ENCODE measurements around the gene PARN. TPM values are rescaled to one million over a fixed set of nuclear protein-coding genes. Genes with fewer than 3 reads are reported as not detected.

The PARN gene
- polyA plus RNA-seq, 2 of the 4 experiments (the other 2 are of a cell fraction), result 40.0 to 58.6 TPM

DNA sequence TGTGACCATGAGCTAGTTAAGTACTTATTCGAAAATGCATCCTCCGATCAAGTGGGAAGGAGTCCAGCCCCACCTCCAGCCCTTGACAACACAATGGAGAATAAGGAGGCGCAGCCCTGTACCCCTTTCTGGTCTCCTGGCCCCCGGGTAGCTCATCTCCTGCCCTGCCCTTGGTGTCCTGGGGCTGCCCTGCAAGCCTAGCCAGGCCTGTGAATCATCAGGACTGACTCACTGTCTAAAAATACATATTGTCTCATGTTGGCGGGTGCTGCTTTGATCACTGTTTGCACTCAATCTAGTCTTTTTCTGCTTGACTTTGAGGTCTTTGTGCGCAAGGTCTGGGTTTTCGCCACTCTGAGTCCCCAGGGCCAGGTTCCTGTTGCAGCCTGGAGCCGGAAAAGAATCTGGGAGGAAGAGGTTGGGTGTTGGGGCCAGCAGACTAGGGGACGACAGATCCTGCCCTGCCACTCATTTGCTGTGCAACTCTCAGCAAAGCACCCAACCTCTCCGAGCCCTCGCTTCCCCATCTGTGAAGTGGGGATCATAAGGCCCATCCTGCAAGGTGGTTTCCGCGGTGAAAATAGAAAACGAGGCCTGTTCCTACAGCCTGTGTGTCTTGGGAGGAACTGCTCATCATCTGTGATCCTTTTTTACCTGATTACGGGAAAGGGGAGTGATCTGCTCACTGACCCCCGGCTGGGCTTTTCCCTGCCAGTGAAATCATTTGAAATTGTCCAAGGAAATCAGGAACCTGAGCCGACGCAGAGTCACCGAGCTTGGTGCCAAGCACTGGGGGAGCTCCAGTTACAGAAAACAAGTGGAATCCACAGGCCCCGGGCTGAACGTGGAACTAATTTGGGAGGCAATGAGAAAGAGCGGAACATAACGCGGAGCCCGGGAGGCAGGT is 230.4 kb downstream of the PARN start:
- peak; percentile 61 to 92 for DNase-seq (ENCODE audit: low read depth in 1 of 2, low spot score in 1 of 2)
- ChIA-PET CTCF (interaction anchor here (1.2 to 1.9 kb wide), 4 partner anchors 20 to 129 kb away, joined by 3 to 7 read pairs (median 4); no protein-coding TSS in a partner anchor), POLR2A (interaction anchor here (1.1 kb wide), 1 partner anchor 231 kb away, joined by 3 read pairs; the partner anchor contains the start of gene PARN)
- Histone ChIP-seq H3K4me2 (peak overlapping the region; percentile 90), H3K4me1 (peaks cover 69% of the 10 kb centered on the region), H3K4me3 (peak overlapping the region; percentile 32), H3K27ac (peak overlapping the region; percentile 99 to 100), H3K9me3 (no peaks in the 10 kb centered on the region)
- peak; percentile 99 for FAIRE-seq
- no peak for TF ChIP-seq NPAS2 (CRISPR knock-in tag; IDR thresholded peaks at IDR 0.05; ENCODE audit: borderline replicate concordance)
- TF ChIP-seq FOSL2 (IDR thresholded peaks at IDR 0.05), result peak; percentile 94
- TF ChIP-seq FOSL2 (CRISPR knock-in tag; IDR thresholded peaks at IDR 0.05), result peak; percentile 97
- peak; percentile 90 for TF ChIP-seq ZFP36 (IDR thresholded peaks at IDR 0.05; ENCODE audit: borderline replicate concordance, partially characterized antibody)
- peak; percentile 10 to 62; a peak in 1 of 4 replicates for TF ChIP-seq CEBPB (IDR thresholded peaks at IDR 0.05)
- peak; percentile 86; the same call in 1 of the 2 replicates for TF ChIP-seq GATA3 (IDR thresholded peaks at IDR 0.05; ENCODE audit: borderline replicate concordance)
- TF ChIP-seq TP53 (CRISPR knock-in tag; IDR thresholded peaks at IDR 0.05), result no peak
- no peak for TF ChIP-seq PHF8 (IDR thresholded peaks at IDR 0.05; ENCODE audit: borderline replicate concordance, low read depth)
- peak; percentile 10 to 55 for TF ChIP-seq RAD21 (conservative IDR thresholded peaks at IDR 0.05 in 1 of 2, IDR thresholded peaks at IDR 0.05 in 1 of 2)
- TF ChIP-seq KDM1A (IDR thresholded peaks at IDR 0.05; ENCODE audit: low read depth), result peak; percentile 65
- TF ChIP-seq, protein P1, sequence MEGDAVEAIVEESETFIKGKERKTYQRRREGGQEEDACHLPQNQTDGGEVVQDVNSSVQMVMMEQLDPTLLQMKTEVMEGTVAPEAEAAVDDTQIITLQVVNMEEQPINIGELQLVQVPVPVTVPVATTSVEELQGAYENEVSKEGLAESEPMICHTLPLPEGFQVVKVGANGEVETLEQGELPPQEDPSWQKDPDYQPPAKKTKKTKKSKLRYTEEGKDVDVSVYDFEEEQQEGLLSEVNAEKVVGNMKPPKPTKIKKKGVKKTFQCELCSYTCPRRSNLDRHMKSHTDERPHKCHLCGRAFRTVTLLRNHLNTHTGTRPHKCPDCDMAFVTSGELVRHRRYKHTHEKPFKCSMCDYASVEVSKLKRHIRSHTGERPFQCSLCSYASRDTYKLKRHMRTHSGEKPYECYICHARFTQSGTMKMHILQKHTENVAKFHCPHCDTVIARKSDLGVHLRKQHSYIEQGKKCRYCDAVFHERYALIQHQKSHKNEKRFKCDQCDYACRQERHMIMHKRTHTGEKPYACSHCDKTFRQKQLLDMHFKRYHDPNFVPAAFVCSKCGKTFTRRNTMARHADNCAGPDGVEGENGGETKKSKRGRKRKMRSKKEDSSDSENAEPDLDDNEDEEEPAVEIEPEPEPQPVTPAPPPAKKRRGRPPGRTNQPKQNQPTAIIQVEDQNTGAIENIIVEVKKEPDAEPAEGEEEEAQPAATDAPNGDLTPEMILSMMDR (IDR thresholded peaks at IDR 0.05), result 0 out of 3 replicates have a peak, but pooled peaks have one; percentile 10
- TF ChIP-seq RNF2 (IDR thresholded peaks at IDR 0.05; ENCODE audit: borderline replicate concordance, low read depth), result no peak
- TF ChIP-seq, protein P2, sequence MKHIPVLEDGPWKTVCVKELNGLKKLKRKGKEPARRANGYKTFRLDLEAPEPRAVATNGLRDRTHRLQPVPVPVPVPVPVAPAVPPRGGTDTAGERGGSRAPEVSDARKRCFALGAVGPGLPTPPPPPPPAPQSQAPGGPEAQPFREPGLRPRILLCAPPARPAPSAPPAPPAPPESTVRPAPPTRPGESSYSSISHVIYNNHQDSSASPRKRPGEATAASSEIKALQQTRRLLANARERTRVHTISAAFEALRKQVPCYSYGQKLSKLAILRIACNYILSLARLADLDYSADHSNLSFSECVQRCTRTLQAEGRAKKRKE (CRISPR knock-in tag; IDR thresholded peaks at IDR 0.05; ENCODE audit: low read depth), result no peak
- TF ChIP-seq, protein P3, sequence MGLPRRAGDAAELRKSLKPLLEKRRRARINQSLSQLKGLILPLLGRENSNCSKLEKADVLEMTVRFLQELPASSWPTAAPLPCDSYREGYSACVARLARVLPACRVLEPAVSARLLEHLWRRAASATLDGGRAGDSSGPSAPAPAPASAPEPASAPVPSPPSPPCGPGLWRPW (IDR thresholded peaks at IDR 0.05), result 0 out of 2 replicates have a peak, but pooled peaks have one; percentile 13
- TF ChIP-seq SMC3 (IDR thresholded peaks at IDR 0.05), result peak; percentile 48; the same call in 2 of the 3 replicates
- TF ChIP-seq, protein P4, sequence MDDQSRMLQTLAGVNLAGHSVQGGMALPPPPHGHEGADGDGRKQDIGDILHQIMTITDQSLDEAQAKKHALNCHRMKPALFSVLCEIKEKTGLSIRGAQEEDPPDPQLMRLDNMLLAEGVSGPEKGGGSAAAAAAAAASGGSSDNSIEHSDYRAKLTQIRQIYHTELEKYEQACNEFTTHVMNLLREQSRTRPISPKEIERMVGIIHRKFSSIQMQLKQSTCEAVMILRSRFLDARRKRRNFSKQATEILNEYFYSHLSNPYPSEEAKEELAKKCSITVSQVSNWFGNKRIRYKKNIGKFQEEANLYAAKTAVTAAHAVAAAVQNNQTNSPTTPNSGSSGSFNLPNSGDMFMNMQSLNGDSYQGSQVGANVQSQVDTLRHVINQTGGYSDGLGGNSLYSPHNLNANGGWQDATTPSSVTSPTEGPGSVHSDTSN (IDR thresholded peaks at IDR 0.05), result no peak
- peak; percentile 90 to 91; a peak in 4 of 5 replicates for TF ChIP-seq EP300 (IDR thresholded peaks at IDR 0.05)
- no peak for TF ChIP-seq NFE2L2 (conservative IDR thresholded peaks at IDR 0.05; ENCODE audit: low read length)
- TF ChIP-seq, protein P5, sequence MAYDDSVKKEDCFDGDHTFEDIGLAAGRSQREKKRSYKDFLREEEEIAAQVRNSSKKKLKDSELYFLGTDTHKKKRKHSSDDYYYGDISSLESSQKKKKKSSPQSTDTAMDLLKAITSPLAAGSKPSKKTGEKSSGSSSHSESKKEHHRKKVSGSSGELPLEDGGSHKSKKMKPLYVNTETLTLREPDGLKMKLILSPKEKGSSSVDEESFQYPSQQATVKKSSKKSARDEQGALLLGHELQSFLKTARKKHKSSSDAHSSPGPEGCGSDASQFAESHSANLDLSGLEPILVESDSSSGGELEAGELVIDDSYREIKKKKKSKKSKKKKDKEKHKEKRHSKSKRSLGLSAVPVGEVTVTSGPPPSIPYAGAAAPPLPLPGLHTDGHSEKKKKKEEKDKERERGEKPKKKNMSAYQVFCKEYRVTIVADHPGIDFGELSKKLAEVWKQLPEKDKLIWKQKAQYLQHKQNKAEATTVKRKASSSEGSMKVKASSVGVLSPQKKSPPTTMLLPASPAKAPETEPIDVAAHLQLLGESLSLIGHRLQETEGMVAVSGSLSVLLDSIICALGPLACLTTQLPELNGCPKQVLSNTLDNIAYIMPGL (CRISPR knock-in tag; IDR thresholded peaks at IDR 0.05; ENCODE audit: borderline replicate concordance), result no peak
- no peak for TF ChIP-seq EHF (CRISPR knock-in tag; IDR thresholded peaks at IDR 0.05)
- TF ChIP-seq BHLHE40 (IDR thresholded peaks at IDR 0.05; ENCODE audit: low read depth, low read length), result no peak
- TF ChIP-seq, protein P6, sequence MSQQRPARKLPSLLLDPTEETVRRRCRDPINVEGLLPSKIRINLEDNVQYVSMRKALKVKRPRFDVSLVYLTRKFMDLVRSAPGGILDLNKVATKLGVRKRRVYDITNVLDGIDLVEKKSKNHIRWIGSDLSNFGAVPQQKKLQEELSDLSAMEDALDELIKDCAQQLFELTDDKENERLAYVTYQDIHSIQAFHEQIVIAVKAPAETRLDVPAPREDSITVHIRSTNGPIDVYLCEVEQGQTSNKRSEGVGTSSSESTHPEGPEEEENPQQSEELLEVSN (IDR thresholded peaks at IDR 0.05; ENCODE audit: borderline replicate concordance, low read depth), result no peak
- TF ChIP-seq FOXS1 (CRISPR knock-in tag; IDR thresholded peaks at IDR 0.05), result no peak
- TF ChIP-seq, protein P7, sequence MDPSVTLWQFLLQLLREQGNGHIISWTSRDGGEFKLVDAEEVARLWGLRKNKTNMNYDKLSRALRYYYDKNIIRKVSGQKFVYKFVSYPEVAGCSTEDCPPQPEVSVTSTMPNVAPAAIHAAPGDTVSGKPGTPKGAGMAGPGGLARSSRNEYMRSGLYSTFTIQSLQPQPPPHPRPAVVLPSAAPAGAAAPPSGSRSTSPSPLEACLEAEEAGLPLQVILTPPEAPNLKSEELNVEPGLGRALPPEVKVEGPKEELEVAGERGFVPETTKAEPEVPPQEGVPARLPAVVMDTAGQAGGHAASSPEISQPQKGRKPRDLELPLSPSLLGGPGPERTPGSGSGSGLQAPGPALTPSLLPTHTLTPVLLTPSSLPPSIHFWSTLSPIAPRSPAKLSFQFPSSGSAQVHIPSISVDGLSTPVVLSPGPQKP (IDR thresholded peaks at IDR 0.05; ENCODE audit: low read depth, low read length), result no peak
- peak; percentile 84 to 96 for TF ChIP-seq JUN (IDR thresholded peaks at IDR 0.05)
- TF ChIP-seq, protein P8, sequence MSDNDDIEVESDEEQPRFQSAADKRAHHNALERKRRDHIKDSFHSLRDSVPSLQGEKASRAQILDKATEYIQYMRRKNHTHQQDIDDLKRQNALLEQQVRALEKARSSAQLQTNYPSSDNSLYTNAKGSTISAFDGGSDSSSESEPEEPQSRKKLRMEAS (IDR thresholded peaks at IDR 0.05), result peak; percentile 69
- no peak for TF ChIP-seq CHD4 (IDR thresholded peaks at IDR 0.05; ENCODE audit: borderline replicate concordance)
- no peak for TF ChIP-seq MAFK (IDR thresholded peaks at IDR 0.05; ENCODE audit: partially characterized antibody)
- peak; percentile 95 for TF ChIP-seq JUNB (IDR thresholded peaks at IDR 0.05)
- TF ChIP-seq ZNF302 (CRISPR knock-in tag; IDR thresholded peaks at IDR 0.05), result no peak
- 0 out of 2 replicates have a peak, but pooled peaks have one; percentile 37 for TF ChIP-seq HDAC2 (IDR thresholded peaks at IDR 0.05)
- 12% methylated on average over 25 of the region's 25 CpGs for WGBS (ENCODE audit: missing lambda C conversion rate)
- ATAC-seq, result peak; percentile 92 to 94
